ENCODE measurements around the gene SKI.

SKI gene

GRCh38 chr1:2194898-2195673 is 33.0 kb upstream of the SKI start:
- Histone ChIP-seq H3K9ac (ENCODE audit: insufficient read length, low read depth) (peak overlapping the region; percentile 63), H3K36me3 (ENCODE audit: insufficient read depth, insufficient read length, low read length) (peaks cover 19% of the 10 kb centered on the region), H3K9me3 (ENCODE audit: insufficient read depth, low read length) (no peaks in the 10 kb centered on the region), H3K4me1 (ENCODE audit: insufficient read depth, insufficient read length) (peaks cover 14% of the 10 kb centered on the region), H3K27me3 (ENCODE audit: insufficient read depth, insufficient read length) (no peaks in the 10 kb centered on the region), H3K4me3 (ENCODE audit: insufficient read length, low read depth) (peak overlapping the region; percentile 33)
- no peak for TF ChIP-seq ZNF274 (IDR thresholded peaks at IDR 0.05; ENCODE audit: low read depth, low read length)
- TF ChIP-seq YY1 (IDR thresholded peaks at IDR 0.05; ENCODE audit: insufficient read depth, insufficient read length), result no peak
- no peak for TF ChIP-seq SUZ12 (IDR thresholded peaks at IDR 0.05; ENCODE audit: extremely low read depth, insufficient read depth, insufficient read length)
- DNase-seq (ENCODE audit: low read depth, low spot score), result peak; percentile 49

- peak overlapping the region; percentile 21 for H3K9ac ChIP-seq (ENCODE audit: insufficient read length, low read depth)
- H3K9me3 ChIP-seq (ENCODE audit: insufficient read depth, low read length), result no peaks in the 10 kb centered on the region
- H3K4me3 ChIP-seq (ENCODE audit: insufficient read length, low read depth), result no peak overlapping the region
- no peak for DNase-seq (ENCODE audit: low read depth, low spot score)
- TF ChIP-seq YY1 (IDR thresholded peaks at IDR 0.05; ENCODE audit: insufficient read depth, insufficient read length) (no peak), ZNF274 (IDR thresholded peaks at IDR 0.05; ENCODE audit: low read depth, low read length) (no peak), SUZ12 (IDR thresholded peaks at IDR 0.05; ENCODE audit: extremely low read depth, insufficient read depth, insufficient read length) (no peak)
- H3K4me1 ChIP-seq (ENCODE audit: insufficient read depth, insufficient read length), result peaks cover 14% of the 10 kb centered on the region
- H3K36me3 ChIP-seq (ENCODE audit: insufficient read depth, insufficient read length, low read length), result peaks cover 12% of the 10 kb centered on the region
- no peaks in the 10 kb centered on the region for H3K27me3 ChIP-seq (ENCODE audit: insufficient read depth, insufficient read length)
Measured at GRCh38 chr1:2195785-2196184, 32.3 kb upstream of the SKI start.

DNA sequence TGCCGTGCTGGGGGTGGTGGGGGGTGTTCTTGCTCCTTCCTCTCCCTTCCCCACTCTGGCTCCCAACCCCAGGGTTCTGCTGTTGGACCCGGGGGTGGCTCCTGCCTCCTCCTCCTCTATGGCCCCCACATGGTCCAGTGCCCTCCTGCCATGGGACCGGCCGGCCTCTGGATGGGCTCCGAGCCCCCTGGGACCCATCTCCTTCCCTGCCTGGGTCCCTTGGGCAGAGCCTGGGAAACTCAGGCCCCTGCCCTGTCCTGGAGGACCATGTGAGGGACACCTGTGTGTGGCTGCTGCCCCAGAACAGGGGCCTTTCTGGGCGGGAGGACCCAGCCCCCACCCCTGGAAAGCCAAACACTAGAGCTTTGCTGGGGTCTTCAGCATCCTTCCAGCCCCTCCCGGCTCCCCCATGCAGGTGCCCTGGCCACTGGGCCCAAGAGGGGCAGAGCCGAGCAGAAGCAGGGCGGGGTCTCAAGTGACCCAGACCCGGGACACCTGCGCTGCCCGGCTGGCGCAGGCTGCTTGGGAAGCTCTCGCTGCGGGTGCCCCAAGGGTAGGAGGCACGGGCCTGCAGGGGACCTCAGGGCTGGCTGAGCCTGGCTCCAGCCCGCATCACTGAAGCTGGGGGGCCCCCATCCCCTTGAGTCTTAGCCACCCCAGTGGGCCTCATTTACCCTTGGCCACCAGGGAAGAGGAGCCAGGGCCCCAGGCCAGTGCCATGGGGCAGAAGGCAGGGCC is 31.0 kb upstream of the SKI start:
- TF ChIP-seq YY1 (IDR thresholded peaks at IDR 0.05; ENCODE audit: insufficient read depth, insufficient read length) (no peak), SUZ12 (IDR thresholded peaks at IDR 0.05; ENCODE audit: extremely low read depth, insufficient read depth, insufficient read length) (no peak), ZNF274 (IDR thresholded peaks at IDR 0.05; ENCODE audit: low read depth, low read length) (no peak)
- Histone ChIP-seq H3K4me3 (ENCODE audit: insufficient read length, low read depth) (no peak overlapping the region), H3K9me3 (ENCODE audit: insufficient read depth, low read length) (no peaks in the 10 kb centered on the region), H3K4me1 (ENCODE audit: insufficient read depth, insufficient read length) (peaks cover 15% of the 10 kb centered on the region), H3K27me3 (ENCODE audit: insufficient read depth, insufficient read length) (no peaks in the 10 kb centered on the region), H3K9ac (ENCODE audit: insufficient read length, low read depth) (no peak overlapping the region), H3K36me3 (ENCODE audit: insufficient read depth, insufficient read length, low read length) (peaks cover 6% of the 10 kb centered on the region)
- DNase-seq (ENCODE audit: low read depth, low spot score), result no peak

GRCh38 chr1:2197707-2198165 is 30.4 kb upstream of the SKI start:
- H3K4me1 ChIP-seq (ENCODE audit: insufficient read depth, insufficient read length), result peaks cover 15% of the 10 kb centered on the region
- H3K4me3 ChIP-seq (ENCODE audit: insufficient read length, low read depth), result no peak overlapping the region
- TF ChIP-seq YY1 (IDR thresholded peaks at IDR 0.05; ENCODE audit: insufficient read depth, insufficient read length) (no peak), SUZ12 (IDR thresholded peaks at IDR 0.05; ENCODE audit: extremely low read depth, insufficient read depth, insufficient read length) (no peak), ZNF274 (IDR thresholded peaks at IDR 0.05; ENCODE audit: low read depth, low read length) (no peak)
- no peaks in the 10 kb centered on the region for H3K27me3 ChIP-seq (ENCODE audit: insufficient read depth, insufficient read length)
- DNase-seq (ENCODE audit: low read depth, low spot score), result no peak
- H3K9ac ChIP-seq (ENCODE audit: insufficient read length, low read depth), result no peak overlapping the region
- H3K9me3 ChIP-seq (ENCODE audit: insufficient read depth, low read length), result no peaks in the 10 kb centered on the region
- H3K36me3 ChIP-seq (ENCODE audit: insufficient read depth, insufficient read length, low read length), result peaks cover 2% of the 10 kb centered on the region

DNA sequence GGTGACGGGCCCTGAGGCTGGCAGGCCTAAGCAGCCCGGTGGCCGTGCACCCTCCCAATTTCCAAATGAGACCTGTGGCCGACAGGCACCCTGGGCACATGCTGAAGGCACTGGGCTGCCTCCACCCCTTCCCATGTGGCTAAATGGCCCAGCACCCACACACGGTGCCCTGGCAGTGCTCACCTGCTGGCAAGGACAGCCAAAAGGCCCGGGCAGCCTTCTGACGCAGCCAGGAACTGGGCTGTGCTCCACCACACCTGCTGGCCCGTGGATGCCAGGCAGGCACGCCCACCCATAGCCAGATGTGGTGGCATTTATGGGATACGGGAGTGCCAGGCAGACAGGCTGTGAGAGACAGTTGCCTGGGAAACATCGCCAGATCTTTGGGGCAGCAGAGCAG is 29.5 kb upstream of the SKI start:
- DNase-seq (ENCODE audit: low read depth, low spot score), result no peak
- H3K9ac ChIP-seq (ENCODE audit: insufficient read length, low read depth), result peak overlapping the region; percentile 72
- H3K27me3 ChIP-seq (ENCODE audit: insufficient read depth, insufficient read length), result no peaks in the 10 kb centered on the region
- H3K9me3 ChIP-seq (ENCODE audit: insufficient read depth, low read length), result no peaks in the 10 kb centered on the region
- no peak overlapping the region for H3K4me3 ChIP-seq (ENCODE audit: insufficient read length, low read depth)
- H3K4me1 ChIP-seq (ENCODE audit: insufficient read depth, insufficient read length), result peaks cover 19% of the 10 kb centered on the region
- no peaks in the 10 kb centered on the region for H3K36me3 ChIP-seq (ENCODE audit: insufficient read depth, insufficient read length, low read length)
- no peak for TF ChIP-seq ZNF274 (IDR thresholded peaks at IDR 0.05; ENCODE audit: low read depth, low read length)
- TF ChIP-seq SUZ12 (IDR thresholded peaks at IDR 0.05; ENCODE audit: extremely low read depth, insufficient read depth, insufficient read length), result no peak

DNA sequence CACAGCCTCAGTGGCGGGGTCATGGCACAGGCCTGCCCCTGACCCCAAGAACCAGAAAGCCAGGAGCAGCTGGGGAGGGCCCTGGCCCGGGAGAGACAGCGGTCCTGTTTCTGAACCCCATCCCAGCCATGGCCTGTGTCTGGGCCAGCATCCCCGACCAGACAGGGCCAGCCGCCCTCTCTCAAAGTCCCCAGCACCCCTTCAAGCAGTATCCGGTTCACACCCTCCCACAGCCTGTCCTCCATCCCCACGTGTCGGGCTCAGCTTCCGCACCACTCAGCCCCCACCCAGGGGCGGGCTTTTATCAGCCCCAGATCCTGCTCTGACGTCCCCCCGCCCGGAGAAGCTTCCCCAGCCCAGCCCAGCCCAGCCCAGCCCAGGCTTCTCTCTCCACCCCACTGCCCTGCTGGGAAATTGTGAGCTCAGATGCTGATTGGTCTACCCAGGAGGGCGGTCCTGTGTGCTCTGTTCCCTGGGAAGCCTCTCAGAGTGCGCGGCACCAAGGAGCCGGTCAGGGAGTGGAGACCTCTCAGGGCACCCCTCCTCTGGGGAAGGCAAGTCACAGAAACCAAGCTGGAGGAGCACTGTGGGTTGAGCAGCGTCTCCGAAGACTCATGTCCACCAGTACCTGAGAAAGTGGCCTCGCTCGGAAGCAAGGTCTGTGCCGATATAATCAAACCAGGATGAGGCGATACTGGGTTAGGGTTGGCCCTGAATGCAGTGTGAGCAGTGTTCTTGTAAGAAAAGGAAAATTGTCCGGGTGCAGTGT is 28.9 kb upstream of the SKI start:
- no peaks in the 10 kb centered on the region for H3K36me3 ChIP-seq (ENCODE audit: insufficient read depth, insufficient read length, low read length)
- H3K4me1 ChIP-seq (ENCODE audit: insufficient read depth, insufficient read length), result peaks cover 22% of the 10 kb centered on the region
- no peak for DNase-seq (ENCODE audit: low read depth, low spot score)
- peak overlapping the region; percentile 76 for H3K9ac ChIP-seq (ENCODE audit: insufficient read length, low read depth)
- H3K27me3 ChIP-seq (ENCODE audit: insufficient read depth, insufficient read length), result no peaks in the 10 kb centered on the region
- no peak for TF ChIP-seq SUZ12 (IDR thresholded peaks at IDR 0.05; ENCODE audit: extremely low read depth, insufficient read depth, insufficient read length)
- no peak for TF ChIP-seq YY1 (IDR thresholded peaks at IDR 0.05; ENCODE audit: insufficient read depth, insufficient read length)
- no peak for TF ChIP-seq ZNF274 (IDR thresholded peaks at IDR 0.05; ENCODE audit: low read depth, low read length)
- peak overlapping the region; percentile 60 for H3K4me3 ChIP-seq (ENCODE audit: insufficient read length, low read depth)
- H3K9me3 ChIP-seq (ENCODE audit: insufficient read depth, low read length), result no peaks in the 10 kb centered on the region
